Fibroblast of pulmonary artery (primary cell): ENCODE measurements around the gene TMEM217.
A peak's percentile ranks its signal among the peaks of the same experiment; 100 is the strongest.

Experiments
- DNase-seq: peaks from one replicate; pipeline ENCODE4 v3.0.0-alpha.2; 2010; ENCODE audit warnings: low read depth
- H3K4me3 ChIP-seq: replicated peaks from 2 replicates; pipeline ENCODE4 v1.5.1; 2011; ENCODE audit warnings: low read depth, mild to moderate bottlenecking, control low read depth, low read length, moderate library complexity
- TF ChIP-seq, protein P1 (sequence below): IDR thresholded peaks from 2 replicates; pipeline ENCODE4 v1.5.1; 2011; ENCODE audit warnings: mild to moderate bottlenecking, control low read depth, low read length, inconsistent platforms; ENCODE audit errors: missing control alignments

Gene TMEM217

DNA sequence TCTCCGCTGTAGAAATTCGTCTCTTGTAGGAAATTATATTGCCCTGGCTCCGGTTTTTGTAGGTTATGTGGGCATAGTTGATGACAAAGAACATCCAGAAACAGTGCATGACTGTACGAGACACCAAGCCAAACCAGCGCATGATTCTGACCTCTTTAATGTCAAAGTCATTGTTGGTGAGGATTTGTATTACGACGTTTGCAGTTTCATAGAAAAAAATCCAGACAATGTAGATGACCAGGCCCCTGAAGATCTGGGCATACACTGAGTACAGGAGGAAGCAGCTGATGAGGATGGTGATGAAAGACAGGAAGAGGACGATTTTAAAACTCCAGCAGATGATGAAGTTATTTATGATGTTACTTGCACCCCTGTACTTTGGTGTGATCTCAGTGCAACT, 39.4 kb downstream of the TMEM217 start:
- TF ChIP-seq, protein P1, sequence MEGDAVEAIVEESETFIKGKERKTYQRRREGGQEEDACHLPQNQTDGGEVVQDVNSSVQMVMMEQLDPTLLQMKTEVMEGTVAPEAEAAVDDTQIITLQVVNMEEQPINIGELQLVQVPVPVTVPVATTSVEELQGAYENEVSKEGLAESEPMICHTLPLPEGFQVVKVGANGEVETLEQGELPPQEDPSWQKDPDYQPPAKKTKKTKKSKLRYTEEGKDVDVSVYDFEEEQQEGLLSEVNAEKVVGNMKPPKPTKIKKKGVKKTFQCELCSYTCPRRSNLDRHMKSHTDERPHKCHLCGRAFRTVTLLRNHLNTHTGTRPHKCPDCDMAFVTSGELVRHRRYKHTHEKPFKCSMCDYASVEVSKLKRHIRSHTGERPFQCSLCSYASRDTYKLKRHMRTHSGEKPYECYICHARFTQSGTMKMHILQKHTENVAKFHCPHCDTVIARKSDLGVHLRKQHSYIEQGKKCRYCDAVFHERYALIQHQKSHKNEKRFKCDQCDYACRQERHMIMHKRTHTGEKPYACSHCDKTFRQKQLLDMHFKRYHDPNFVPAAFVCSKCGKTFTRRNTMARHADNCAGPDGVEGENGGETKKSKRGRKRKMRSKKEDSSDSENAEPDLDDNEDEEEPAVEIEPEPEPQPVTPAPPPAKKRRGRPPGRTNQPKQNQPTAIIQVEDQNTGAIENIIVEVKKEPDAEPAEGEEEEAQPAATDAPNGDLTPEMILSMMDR, result no peak
- no peak for DNase-seq
- no peak overlapping the region for H3K4me3 ChIP-seq

DNA sequence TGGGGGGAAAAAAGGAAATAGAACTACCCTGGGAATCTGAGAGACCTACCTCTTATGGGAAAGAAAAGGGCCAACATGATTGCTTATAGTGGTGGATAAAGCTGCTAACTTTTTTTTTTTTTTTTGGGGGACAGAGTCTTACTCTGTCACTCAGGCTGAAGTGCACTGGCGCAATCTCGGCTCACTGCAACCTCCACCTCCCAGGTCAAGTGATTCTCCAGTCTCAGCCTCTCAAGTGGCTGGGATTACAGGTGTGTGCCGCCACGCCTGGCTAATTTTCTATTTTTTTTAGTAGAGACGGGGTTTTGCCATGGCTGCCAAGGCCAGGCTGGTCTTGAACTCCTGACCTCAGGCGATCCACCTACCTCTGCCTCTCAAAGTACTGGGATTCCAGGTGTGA, 39.9 kb downstream of the TMEM217 start:
- TF ChIP-seq, protein P1, result no peak
- no peak for DNase-seq
- no peak overlapping the region for H3K4me3 ChIP-seq

DNA sequence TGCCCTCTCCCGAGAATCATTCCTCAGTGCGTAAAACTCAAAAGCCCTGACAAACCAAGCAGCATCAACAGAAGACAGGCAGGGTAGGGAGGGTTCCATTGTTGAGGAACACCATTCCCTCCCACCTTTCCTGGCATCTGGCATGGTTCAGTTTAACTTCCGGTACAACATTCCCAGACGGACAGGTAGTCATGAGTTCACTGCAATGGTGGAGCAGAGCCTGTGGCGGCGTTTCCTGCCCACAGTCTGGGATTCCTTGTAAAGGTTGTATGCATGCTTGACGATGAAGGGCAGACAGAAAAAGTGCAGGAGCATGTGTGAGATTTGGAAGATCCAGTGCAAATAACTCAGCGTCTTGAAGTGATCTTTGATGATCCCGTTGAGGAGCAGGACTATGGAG, 45.7 kb downstream of the TMEM217 start:
- DNase-seq, result no peak
- H3K4me3 ChIP-seq, result no peak overlapping the region
- TF ChIP-seq, protein P1, result no peak

DNA sequence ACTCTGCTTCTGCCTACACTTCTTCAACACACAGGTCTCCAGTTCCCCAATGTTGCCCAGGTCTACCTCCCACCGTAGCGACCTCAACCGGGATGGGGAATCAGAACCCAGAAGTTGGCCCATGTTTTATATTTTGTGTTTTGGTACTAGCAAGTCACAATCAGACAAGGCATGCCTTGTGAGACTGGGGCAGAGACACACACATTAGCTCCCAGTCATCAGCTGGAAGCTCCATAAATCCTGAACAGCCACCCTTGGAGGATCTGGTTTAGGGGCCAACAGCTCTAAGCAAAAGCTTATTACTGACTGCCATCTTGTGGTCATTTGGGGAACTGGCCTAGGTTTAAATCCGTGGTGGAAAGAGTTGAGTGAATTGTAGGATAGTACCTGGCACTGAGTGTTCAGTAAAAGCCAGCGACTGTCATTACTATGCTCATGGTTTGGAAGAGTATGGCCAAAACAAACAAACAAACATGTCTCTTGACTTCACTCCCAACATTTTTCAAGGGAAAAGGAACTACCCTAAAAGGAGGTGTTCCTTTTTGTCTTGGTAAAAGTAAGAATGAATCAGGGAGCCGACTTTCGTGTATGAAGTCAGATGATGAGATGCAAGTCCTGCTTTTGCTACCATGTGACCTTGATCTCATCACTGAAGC, 47.5 kb downstream of the TMEM217 start:
- DNase-seq, result peak; percentile 91
- TF ChIP-seq, protein P1, result peak; percentile 95
- no peak overlapping the region for H3K4me3 ChIP-seq

DNA sequence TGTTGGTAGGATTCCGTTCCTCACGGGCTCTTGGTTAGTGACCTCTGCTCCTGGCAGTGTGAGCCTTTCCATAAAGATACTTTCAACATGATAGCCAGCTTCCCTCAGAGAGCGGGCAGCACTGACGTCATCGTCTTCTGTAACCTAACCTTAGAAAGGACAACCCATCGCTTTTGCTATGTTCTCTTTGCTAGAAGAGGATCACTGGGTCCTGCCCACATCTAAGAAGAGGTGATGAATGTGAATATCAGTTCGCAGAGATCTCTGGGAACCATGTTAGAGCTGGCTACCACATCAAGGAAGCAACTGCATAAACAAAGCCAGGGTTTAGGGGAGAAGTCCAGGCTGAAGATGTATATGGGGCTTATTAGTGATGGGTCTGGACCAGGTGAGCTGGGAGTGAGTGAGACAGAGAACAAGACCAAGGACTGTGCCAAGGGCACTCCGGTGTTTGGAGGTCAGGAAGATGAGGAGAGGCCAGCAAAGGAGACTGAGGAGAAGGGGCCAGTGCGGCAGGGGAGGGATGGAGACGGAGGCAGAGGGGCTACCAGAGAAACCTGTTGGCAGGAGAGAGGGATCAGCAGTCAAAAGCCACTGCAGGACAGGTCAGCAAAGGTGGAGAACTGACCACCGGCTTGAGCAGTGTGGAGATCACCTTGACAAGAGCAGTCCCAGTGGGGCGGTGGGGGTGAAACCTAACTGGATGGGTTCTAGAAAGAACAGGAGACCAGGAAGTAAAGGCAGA, 48.3 kb downstream of the TMEM217 start:
- TF ChIP-seq, protein P1, result no peak
- no peak overlapping the region for H3K4me3 ChIP-seq
- no peak for DNase-seq

DNA sequence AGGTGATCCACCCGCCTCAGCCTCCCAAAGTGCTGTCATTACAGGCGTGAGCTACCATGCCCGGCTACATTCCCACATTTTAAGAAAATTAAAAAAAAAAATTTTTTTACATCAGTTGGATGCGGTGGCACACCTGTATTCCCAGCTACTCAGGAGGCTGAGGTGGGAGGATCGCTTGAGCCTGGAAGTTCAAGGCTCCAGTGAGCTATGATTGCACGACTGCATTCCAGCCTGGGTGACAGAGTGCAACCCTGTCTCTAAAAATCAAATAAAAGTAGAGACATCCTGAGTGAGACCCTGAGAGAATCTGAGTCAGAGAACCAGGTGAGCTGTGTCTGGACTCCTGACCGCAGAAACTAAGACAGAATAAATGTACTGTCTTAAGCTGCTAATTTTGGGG, 49.2 kb downstream of the TMEM217 start:
- no peak overlapping the region for H3K4me3 ChIP-seq
- no peak for DNase-seq
- TF ChIP-seq, protein P1, result no peak
